B cell (primary cell): Measurements from ENCODE around the gene C19orf53.

Source experiments
- EZH2 ChIP-seq: IDR thresholded peaks from 2 replicates; pipeline ENCODE4 v1.6.1; 2012; ENCODE audit warnings: borderline replicate concordance, low read depth, mild to moderate bottlenecking, moderate library complexity, low read length; ENCODE audit not compliant: insufficient read depth, poor library complexity, severe bottlenecking
- TF ChIP-seq, protein P1 (sequence below): fragments of 200-600 bp; IDR thresholded peaks from one replicate; pipeline ENCODE4 v1.8.0; 2022; ENCODE audit warnings: antibody characterized with exemption, mild to moderate bottlenecking

DNA sequence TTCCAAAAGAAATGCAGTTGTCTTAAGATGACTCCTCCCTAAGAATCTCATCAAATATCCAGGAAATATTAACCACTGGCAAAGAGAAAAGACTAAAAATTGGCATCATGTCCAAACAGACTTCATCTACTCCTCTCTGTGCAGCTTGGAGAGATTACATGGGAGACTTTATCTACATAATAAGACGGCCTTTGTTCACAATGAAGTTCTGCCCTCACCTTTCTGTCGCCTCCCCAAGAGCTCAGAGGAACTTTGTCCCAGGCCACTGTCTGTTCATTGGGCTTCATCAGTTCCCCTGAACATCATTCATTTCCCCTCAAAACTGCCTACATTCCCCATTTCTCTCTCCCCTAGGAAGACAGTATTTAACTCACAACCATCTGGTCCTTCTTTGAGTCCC is 32.4 kb upstream of the C19orf53 start:
- TF ChIP-seq, protein P1, sequence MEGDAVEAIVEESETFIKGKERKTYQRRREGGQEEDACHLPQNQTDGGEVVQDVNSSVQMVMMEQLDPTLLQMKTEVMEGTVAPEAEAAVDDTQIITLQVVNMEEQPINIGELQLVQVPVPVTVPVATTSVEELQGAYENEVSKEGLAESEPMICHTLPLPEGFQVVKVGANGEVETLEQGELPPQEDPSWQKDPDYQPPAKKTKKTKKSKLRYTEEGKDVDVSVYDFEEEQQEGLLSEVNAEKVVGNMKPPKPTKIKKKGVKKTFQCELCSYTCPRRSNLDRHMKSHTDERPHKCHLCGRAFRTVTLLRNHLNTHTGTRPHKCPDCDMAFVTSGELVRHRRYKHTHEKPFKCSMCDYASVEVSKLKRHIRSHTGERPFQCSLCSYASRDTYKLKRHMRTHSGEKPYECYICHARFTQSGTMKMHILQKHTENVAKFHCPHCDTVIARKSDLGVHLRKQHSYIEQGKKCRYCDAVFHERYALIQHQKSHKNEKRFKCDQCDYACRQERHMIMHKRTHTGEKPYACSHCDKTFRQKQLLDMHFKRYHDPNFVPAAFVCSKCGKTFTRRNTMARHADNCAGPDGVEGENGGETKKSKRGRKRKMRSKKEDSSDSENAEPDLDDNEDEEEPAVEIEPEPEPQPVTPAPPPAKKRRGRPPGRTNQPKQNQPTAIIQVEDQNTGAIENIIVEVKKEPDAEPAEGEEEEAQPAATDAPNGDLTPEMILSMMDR, result no peak
- no peak for TF ChIP-seq EZH2
